Transverse colon (tissue), 4 donors: ENCODE data around the gene ZNF283. TPM values are rescaled to one million over a fixed set of nuclear protein-coding genes. Genes with fewer than 3 reads are reported as not detected.
"Not testable (repeated sequence)": the region's sequence is repeated elsewhere in the genome, so short reads cannot be mapped to it uniquely, and the experiment has no call there.

Experiments
- DNase-seq: peaks from one replicate; pipeline ENCODE4 v3.0.0-alpha.2; 2019
- H3K27ac ChIP-seq, 4 donors: fragments of 200-600 bp; sonication (generic); 2 replicates each; pipeline ENCODE4 v1.5.1; 2016 to 2018; ENCODE audit warnings: inconsistent platforms in 4 of 4
- H3K27me3 ChIP-seq: fragments of 200-600 bp; sonication (generic); 2 replicates; pipeline ENCODE4 v1.5.1; 2017; ENCODE audit warnings: inconsistent platforms
- H3K36me3 ChIP-seq, 4 donors: fragments of 200-600 bp; sonication (generic); 2 replicates each; pipeline ENCODE4 v1.5.1; 2017 to 2019; ENCODE audit warnings: inconsistent platforms in 4 of 4
- H3K4me1 ChIP-seq, 4 donors: fragments of 200-600 bp; sonication (generic); 2 replicates each; pipeline ENCODE4 v1.5.1; 2017 to 2020; ENCODE audit warnings: inconsistent platforms in 4 of 4
- H3K4me3 ChIP-seq, 4 donors: fragments of 200-600 bp; sonication (generic); 1 replicate in 1 of 4; 2 replicates in 3 of 4; pipeline versions ENCODE4 v1.5.1 to v1.6.1; 2017 to 2019; ENCODE audit warnings: inconsistent platforms in 4 of 4
- H3K9me3 ChIP-seq, 2 donors: fragments of 200-600 bp; sonication (generic); 2 replicates each; pipeline ENCODE4 v1.5.1; 2017 to 2019; ENCODE audit warnings: inconsistent platforms in 2 of 2
- CTCF ChIP-seq, 5 experiments: fragments of 200-600 bp in 3 of 5; fragments of 450-650 bp in 2 of 5; sonication (generic) in 3 of 5; IDR thresholded peaks; 1 replicate in 2 of 5; 2 replicates in 3 of 5; pipeline ENCODE4 v1.5.1; 2016 to 2017; ENCODE audit warnings: antibody characterized with exemption in 5 of 5, inconsistent platforms in 3 of 5, mild to moderate bottlenecking in 2 of 5, moderate library complexity in 1 of 5
- EP300 ChIP-seq: sonication (generic); formaldehyde crosslinking; IDR thresholded peaks from one replicate; pipeline ENCODE4 v1.6.1; 2017; ENCODE audit warnings: antibody characterized with exemption, low read depth
- POLR2A ChIP-seq: fragments of 450-650 bp; IDR thresholded peaks from one replicate; pipeline ENCODE4 v1.6.1; 2016; ENCODE audit warnings: antibody characterized with exemption, mild to moderate bottlenecking, moderate library complexity
- POLR2AphosphoS5 ChIP-seq, 3 donors: sonication (generic); formaldehyde crosslinking; IDR thresholded peaks; one replicate each; pipeline ENCODE4 v1.6.1; 2016; ENCODE audit warnings: antibody characterized with exemption in 3 of 3
- WGBS, 2 donors: methylation state at CpG; one replicate each; pipeline ENCODE4 v1.1.5; 2018; ENCODE audit warnings: low coverage in 1 of 2; 5-methylcytosine and 5-hydroxymethylcytosine counted together
- in situ Hi-C, 4 donors: fragments of 200-750 bp; cut with MboI; loops; one replicate each; pipeline versions ENCODE4 v1.15.0 to v1.15.1; 2017; ENCODE audit warnings: low sequenced_read_pairs in 3 of 4, low pct_ligation_motif_present in 1 of 4, low pct_unique_long_range_greater_than_20kb in 1 of 4
- intact Hi-C: fragments of 100-400 bp; cut with DNase I; formaldehyde crosslinking; loops from one replicate; pipeline ENCODE4 v1.15.1; 2023; ENCODE audit warnings: low total_unique reads
- total RNA-seq, 4 donors: library from RNA; depleted of rRNA; stranded (reverse); fragments of >200 nt; gene quantifications; one replicate each; pipeline ENCODE4 v1.1.0, GENCODE V29; 2016

Gene ZNF283
- total RNA-seq, 4 donors from 2014 or later = 10.9 to 168 (median 17.8) TPM

GRCh38 chr19:43812688-43813087 is 14.4 kb upstream of the ZNF283 start:
- no peak for TF ChIP-seq CTCF (IDR thresholded peaks at IDR 0.05)
- no peak for TF ChIP-seq POLR2AphosphoS5 (IDR thresholded peaks at IDR 0.05)
- TF ChIP-seq POLR2A = no peak
- TF ChIP-seq EP300 = no peak
- DNase-seq = no peak
- no peaks in the 10 kb centered on the region for H3K36me3 ChIP-seq
- H3K27me3 ChIP-seq = no peaks in the 10 kb centered on the region
- in situ Hi-C loops (loop anchor here in 1 of 4 donors (25.0 kb wide), 1 partner anchor 375 kb away; no protein-coding TSS in a partner anchor), intact Hi-C loops (no loop called here)
- H3K4me3 ChIP-seq = no peak overlapping the region
- no peaks in the 10 kb centered on the region for H3K9me3 ChIP-seq
- H3K4me1 ChIP-seq = no peaks in the 10 kb centered on the region
- 40 to 61% methylated on average over 4 to 6 of the region's 6 CpGs for WGBS, 2 donors
- H3K27ac ChIP-seq = no peak overlapping the region

- Histone ChIP-seq H3K27me3 (peaks cover 5% of the 10 kb centered on the region), H3K4me3 (no peak overlapping the region), H3K9me3 (no peaks in the 10 kb centered on the region), H3K27ac (no peak overlapping the region), H3K4me1 (no peaks in the 10 kb centered on the region), H3K36me3 (no peaks in the 10 kb centered on the region)
- no peak for DNase-seq
- 75 to 80% methylated on average over 2 to 5 of the region's 5 CpGs for whole genome bisulfite sequencing, 2 donors
- TF ChIP-seq CTCF (IDR thresholded peaks at IDR 0.05) (no peak), POLR2A (no peak), EP300 (no peak), POLR2AphosphoS5 (IDR thresholded peaks at IDR 0.05) (no peak)
- intact Hi-C loops = no loop called here
- in situ Hi-C loops = loop anchor here in 1 of 4 donors (25.0 kb wide), 1 partner anchor 378 kb away; no protein-coding TSS in a partner anchor
Measured at GRCh38 chr19:43814663-43815352, 12.3 kb upstream of the ZNF283 start.

- H3K9me3 ChIP-seq, H3K4me3 ChIP-seq, H3K27ac ChIP-seq, H3K36me3 ChIP-seq, DNase-seq, intact Hi-C loops, H3K4me1 ChIP-seq: not testable (repeated sequence)
- in situ Hi-C loops = loop anchor here in 1 of 4 donors (25.0 kb wide), 1 partner anchor 380 kb away; no protein-coding TSS in a partner anchor
- peaks cover 29% of the 10 kb centered on the region for H3K27me3 ChIP-seq
- 83 to 85% methylated on average over 1 of the region's 1 CpG for WGBS, 2 donors
Measured at GRCh38 chr19:43817454-43817853, 9.7 kb upstream of the ZNF283 start.

GRCh38 chr19:43818500-43818899 is 8.6 kb upstream of the ZNF283 start:
- Histone ChIP-seq H3K27ac (no peak overlapping the region), H3K36me3 (no peaks in the 10 kb centered on the region), H3K4me3 (no peak overlapping the region), H3K4me1 (peaks cover 0 to 9% (median 0%) of the 10 kb centered on the region in 4 donors), H3K9me3 (no peaks in the 10 kb centered on the region), H3K27me3 (peaks cover 29% of the 10 kb centered on the region)
- 74 to 81% methylated on average over 5 of the region's 5 CpGs for WGBS, 2 donors
- intact Hi-C loops (no loop called here), in situ Hi-C loops (loop anchor here in 1 of 4 donors (25.0 kb wide), 1 partner anchor 381 kb away; no protein-coding TSS in a partner anchor)
- DNase-seq = no peak
- TF ChIP-seq CTCF (IDR thresholded peaks at IDR 0.05) (no peak), POLR2AphosphoS5 (IDR thresholded peaks at IDR 0.05) (no peak), EP300 (no peak), POLR2A (no peak)
